GM21447 (cell line): ENCODE measurements around the gene AMZ1.

Source experiments
- ATAC-seq: cut with Tn5 transposase; IDR thresholded peaks from one replicate; pipeline ENCODE4 v1.9.1; 2021; ENCODE audit not compliant: unreplicated experiment

The AMZ1 gene

GRCh38 chr7:2687881-2688318, at the start of gene AMZ1:
TSS of gene AMZ1 (plus strand) at chr7:2688202. CDS start at chr7:2700452, 12,250 bp downstream.
- no peak for ATAC-seq

- ATAC-seq = no peak
These were observed 49.6 kb upstream of the AMZ1 start for GRCh38 chr7:2638224-2638991.

- no peak for ATAC-seq
These were observed 48.8 kb upstream of the AMZ1 start for GRCh38 chr7:2639181-2639681.

- ATAC-seq = no peak
These were observed 48.1 kb upstream of the AMZ1 start for GRCh38 chr7:2639695-2640481.

- ATAC-seq = no peak
These were observed 47.5 kb upstream of the AMZ1 start for GRCh38 chr7:2640482-2640830.

GRCh38 chr7:2640846-2641316, 47.1 kb upstream of the AMZ1 start:
- ATAC-seq = no peak

GRCh38 chr7:2641406-2642393, 46.3 kb upstream of the AMZ1 start:
- peak; percentile 42 for ATAC-seq

GRCh38 chr7:2643386-2644219, 44.4 kb upstream of the AMZ1 start:
- no peak for ATAC-seq

GRCh38 chr7:2644220-2644561, 43.8 kb upstream of the AMZ1 start:
- no peak for ATAC-seq

GRCh38 chr7:2644562-2645273, 43.3 kb upstream of the AMZ1 start:
- ATAC-seq = peak; percentile 31

GRCh38 chr7:2645274-2645868, 42.6 kb upstream of the AMZ1 start:
- peak; percentile 53 for ATAC-seq

GRCh38 chr7:2646336-2646679, 41.7 kb upstream of the AMZ1 start:
- ATAC-seq = no peak

GRCh38 chr7:2646680-2647571, 41.1 kb upstream of the AMZ1 start:
- ATAC-seq = no peak

GRCh38 chr7:2647594-2648172, 40.3 kb upstream of the AMZ1 start:
- ATAC-seq = no peak

- no peak for ATAC-seq
These were observed 38.7 kb upstream of the AMZ1 start for GRCh38 chr7:2649139-2649838.

- no peak for ATAC-seq
These were observed 38.0 kb upstream of the AMZ1 start for GRCh38 chr7:2649991-2650390.

- ATAC-seq = no peak
These were observed 37.6 kb upstream of the AMZ1 start for GRCh38 chr7:2650451-2650850.
